CD14-positive monocyte (primary cell): Measurements from ENCODE around the gene SH2D2A. TPM values are rescaled to one million over a fixed set of nuclear protein-coding genes. Genes with fewer than 3 reads are reported as not detected.

ENCODE experiments used
- DNase-seq, 3 donors: peaks; one replicate each; pipeline ENCODE4 v3.0.0-alpha.2; 2011 to 2022
- H2AFZ ChIP-seq: 2 replicates; pipeline ENCODE4 v1.6.0; 2012; ENCODE audit warnings: mild to moderate bottlenecking, low read depth, low read length, inconsistent platforms; ENCODE audit not compliant: insufficient read depth, poor library complexity, severe bottlenecking
- H3K27ac ChIP-seq, 2 donors: 1 replicate in 1 of 2; 2 replicates in 1 of 2; pipeline ENCODE4 v1.5.1; 2012 to 2013; ENCODE audit warnings: low read length in 2 of 2, control low read depth in 1 of 2, inconsistent platforms in 1 of 2, low read depth in 1 of 2, mild to moderate bottlenecking in 1 of 2
- H3K27me3 ChIP-seq, 2 donors: one replicate each; pipeline versions ENCODE4 v1.6.0 to v1.6.1; 2011 to 2013; ENCODE audit warnings: low read length in 2 of 2; ENCODE audit not compliant: control insufficient read depth in 2 of 2, insufficient read depth in 2 of 2
- H3K36me3 ChIP-seq, 2 donors: replicated peaks in 1 of 2; 1 replicate in 1 of 2; 2 replicates in 1 of 2; pipeline versions ENCODE4 v1.5.1 to v1.6.1; 2012 to 2013; ENCODE audit warnings: low read length in 2 of 2, control low read depth in 1 of 2, inconsistent platforms in 1 of 2, mild to moderate bottlenecking in 1 of 2; ENCODE audit not compliant: insufficient read depth in 2 of 2, control insufficient read depth in 1 of 2
- H3K4me1 ChIP-seq, 2 donors: 1 replicate in 1 of 2; 2 replicates in 1 of 2; pipeline versions ENCODE4 v1.5.1 to v1.6.1; 2012 to 2013; ENCODE audit warnings: low read length in 2 of 2, control low read depth in 1 of 2, inconsistent platforms in 1 of 2, mild to moderate bottlenecking in 1 of 2, moderate library complexity in 1 of 2; ENCODE audit not compliant: insufficient read depth in 2 of 2, control insufficient read depth in 1 of 2
- H3K4me2 ChIP-seq: replicated peaks from 2 replicates; pipeline ENCODE3; 2012; ENCODE audit warnings: low read length, moderate library complexity, mild to moderate bottlenecking; ENCODE audit not compliant: poor library complexity, severe bottlenecking; ENCODE audit errors: extremely low read depth
- H3K4me3 ChIP-seq, 3 experiments: fragments of 200-600 bp in 1 of 3; sonication (generic) in 1 of 3; replicated peaks in 1 of 3; 1 replicate in 2 of 3; 2 replicates in 1 of 3; pipeline ENCODE4 v1.5.1; 2011 to 2013; ENCODE audit warnings: low read length in 3 of 3, mild to moderate bottlenecking in 3 of 3, control low read depth in 2 of 3, low read depth in 2 of 3, inconsistent platforms in 1 of 3, moderate library complexity in 1 of 3
- H3K79me2 ChIP-seq: 2 replicates; pipeline ENCODE4 v1.6.0; 2012; ENCODE audit warnings: mild to moderate bottlenecking, control low read depth, inconsistent platforms, low read length, moderate library complexity; ENCODE audit not compliant: insufficient read depth
- H3K9ac ChIP-seq: 2 replicates; pipeline ENCODE4 v1.6.0; 2017; ENCODE audit warnings: low read length, mild to moderate bottlenecking; ENCODE audit not compliant: insufficient read depth, poor library complexity, severe bottlenecking
- H3K9me3 ChIP-seq, 2 donors: replicated peaks in 1 of 2; 1 replicate in 1 of 2; 2 replicates in 1 of 2; pipeline versions ENCODE4 v1.5.1 to v1.6.1; 2012 to 2013; ENCODE audit warnings: low read length in 2 of 2, control low read depth in 1 of 2; ENCODE audit not compliant: control insufficient read depth in 1 of 2, insufficient read depth in 1 of 2
- H4K20me1 ChIP-seq: 2 replicates; pipeline ENCODE4 v1.6.0; 2012; ENCODE audit warnings: mild to moderate bottlenecking, low read length, control low read depth, moderate library complexity; ENCODE audit not compliant: insufficient read depth
- H3K27ac Mint-ChIP-seq, 7 donors: one replicate each; pipeline ENCODE4 v1.8.0; 2020; ENCODE audit warnings: mild to moderate bottlenecking in 7 of 7, mixed read lengths in 7 of 7, moderate library complexity in 6 of 7, inconsistent platforms in 2 of 7
- H3K27me3 Mint-ChIP-seq, 3 donors: one replicate each; pipeline ENCODE4 v1.8.0; 2021 to 2022; ENCODE audit warnings: low read depth in 3 of 3, mild to moderate bottlenecking in 3 of 3, mixed read lengths in 3 of 3, moderate library complexity in 3 of 3, inconsistent platforms in 1 of 3
- H3K36me3 Mint-ChIP-seq, 2 donors: one replicate each; pipeline ENCODE4 v1.8.0; 2020; ENCODE audit warnings: mixed read lengths in 2 of 2, inconsistent platforms in 1 of 2, mild to moderate bottlenecking in 1 of 2
- H3K4me1 Mint-ChIP-seq: one replicate; pipeline ENCODE4 v1.8.0; 2020; ENCODE audit warnings: mild to moderate bottlenecking, mixed read lengths
- H3K4me3 Mint-ChIP-seq, 2 donors: one replicate each; pipeline ENCODE4 v1.8.0; 2020; ENCODE audit warnings: mild to moderate bottlenecking in 2 of 2, mixed read lengths in 2 of 2, moderate library complexity in 1 of 2
- H3K9me3 Mint-ChIP-seq, 7 donors: one replicate each; pipeline ENCODE4 v1.8.0; 2020 to 2022; ENCODE audit warnings: mixed read lengths in 7 of 7, mild to moderate bottlenecking in 6 of 7, moderate library complexity in 6 of 7, inconsistent platforms in 2 of 7
- CTCF ChIP-seq: fragments of 200-600 bp; IDR thresholded peaks from one replicate; pipeline ENCODE4 v1.8.0; 2022; ENCODE audit warnings: antibody characterized with exemption, mild to moderate bottlenecking
- WGBS: methylation state at CpG from one replicate; pipeline ENCODE4 v1.1.5; 2013; ENCODE audit warnings: missing lambda C conversion rate; ENCODE audit not compliant: insufficient coverage; 5-methylcytosine and 5-hydroxymethylcytosine counted together
- intact Hi-C, 2 donors: fragments of 100-400 bp; cut with micrococcal nuclease; formaldehyde crosslinking; loops; one replicate each; pipeline versions ENCODE4 v1.15.0 to v1.15.1; 2023
- polyA plus RNA-seq, 3 donors: library from polyadenylated mRNA; depleted of rRNA in 1 of 3; unstranded in 2 of 3; stranded (reverse) in 1 of 3; fragments of 300-500 nt in 2 of 3; fragments of >200 nt in 1 of 3; fragmentation: Illumina TruSeq in 2 of 3; gene quantifications; 1 replicate in 2 of 3; 2 replicates in 1 of 3; pipeline ENCODE4 v1.2.3, GENCODE V29; 2012 to 2021

SH2D2A gene
- polyA plus RNA-seq, 3 donors, result 0.17 to 0.20 TPM; not detected in 1

- 100% methylated on average over 1 of the region's 7 CpGs for WGBS
- Histone ChIP-seq H4K20me1 (peaks cover 10% of the 10 kb centered on the region), H3K36me3 (peaks cover 77 to 100% of the 10 kb centered on the region in 2 donors), H3K27me3 (no peaks in the 10 kb centered on the region), H3K9ac (no peak overlapping the region), H3K4me1 (peaks cover 3 to 4% of the 10 kb centered on the region in 2 donors), H2AFZ (no peak overlapping the region), H3K79me2 (no peaks in the 10 kb centered on the region), H3K4me3 (no peak overlapping the region), H3K27ac (no peak overlapping the region), H3K9me3 (no peaks in the 10 kb centered on the region), H3K4me2 (no peak overlapping the region)
- no peaks in the 10 kb centered on the region for H3K9me3 Mint-ChIP-seq
- TF ChIP-seq CTCF, result no peak
- peaks cover 7% of the 10 kb centered on the region for H3K4me1 Mint-ChIP-seq
- no peak for DNase-seq
- H3K4me3 Mint-ChIP-seq, result no peak overlapping the region
- H3K36me3 Mint-ChIP-seq, result peaks cover 87 to 92% of the 10 kb centered on the region in 2 donors
- intact Hi-C loops, result loop anchor here in 1 of 2 donors (10.0 kb wide), 1 partner anchor 60 kb away; the partner anchor contains the start of gene INSRR
- H3K27me3 Mint-ChIP-seq, result no peaks in the 10 kb centered on the region
- no peak overlapping the region for H3K27ac Mint-ChIP-seq
Observed at GRCh38 chr1:156794506-156795373, 21.9 kb downstream of the SH2D2A start.

GRCh38 chr1:156789621-156790318 lies 26.9 kb downstream of the SH2D2A start:
- no peak overlapping the region for H2AFZ ChIP-seq
- H3K79me2 ChIP-seq, result peaks cover 4% of the 10 kb centered on the region
- Mint-ChIP-seq H3K27me3 (no peaks in the 10 kb centered on the region), H3K36me3 (peaks cover 74 to 93% of the 10 kb centered on the region in 2 donors), H3K27ac (no peak overlapping the region), H3K9me3 (no peaks in the 10 kb centered on the region), H3K4me1 (peaks cover 12% of the 10 kb centered on the region), H3K4me3 (no peak overlapping the region)
- TF ChIP-seq CTCF, result no peak
- H3K36me3 ChIP-seq, result peaks cover 68 to 98% of the 10 kb centered on the region in 2 donors
- no peaks in the 10 kb centered on the region for H3K27me3 ChIP-seq
- no peak overlapping the region for H3K4me2 ChIP-seq
- no peak overlapping the region for H3K4me3 ChIP-seq
- no peak overlapping the region for H3K27ac ChIP-seq
- H3K4me1 ChIP-seq, result peaks cover 3 to 4% of the 10 kb centered on the region in 2 donors
- intact Hi-C loops, result loop anchor here in 1 of 2 donors (10.0 kb wide), 1 partner anchor 65 kb away; the partner anchor contains the start of gene INSRR
- H3K9me3 ChIP-seq, result no peaks in the 10 kb centered on the region
- H3K9ac ChIP-seq, result no peak overlapping the region
- no peak for DNase-seq
- WGBS, result 95% methylated on average over 4 of the region's 4 CpGs
- peaks cover 14% of the 10 kb centered on the region for H4K20me1 ChIP-seq
